NCI-H2029 (cell line): Measurements from ENCODE around the gene RAVER2.

Experiments used
- DNase-seq: peaks from one replicate; lab custom pipeline; 2025; lab: John Stamatoyannopoulos, UW

RAVER2 gene

GRCh38 chr1:64846573-64847430 is 101.9 kb downstream of the RAVER2 start:
- no peak for DNase-seq

DNA sequence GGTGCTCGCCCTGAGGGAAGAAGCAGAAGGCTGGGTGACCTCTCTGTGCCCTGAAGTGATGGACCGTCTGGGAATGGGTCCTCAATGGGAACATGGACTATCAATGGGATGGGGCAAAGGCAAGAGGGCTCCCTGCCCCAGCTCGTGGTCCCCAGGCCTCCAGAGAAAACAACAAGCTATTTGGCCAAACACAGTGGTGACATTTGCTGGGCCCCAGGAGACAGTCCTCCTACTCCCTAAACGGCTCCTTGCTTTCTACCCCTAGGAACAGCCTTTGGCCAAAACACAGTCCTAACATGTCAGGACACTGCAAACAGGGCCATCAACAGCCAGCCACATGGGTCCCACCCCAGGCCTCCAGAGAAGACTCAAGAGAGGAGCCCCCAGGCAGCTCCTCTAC is 102.8 kb downstream of the RAVER2 start:
- no peak for DNase-seq

GRCh38 chr1:64848136-64848535 is 103.3 kb downstream of the RAVER2 start:
- no peak for DNase-seq

GRCh38 chr1:64848803-64849202 is 103.9 kb downstream of the RAVER2 start:
- DNase-seq, result no peak

GRCh38 chr1:64849942-64850341 is 105.1 kb downstream of the RAVER2 start:
- no peak for DNase-seq

- no peak for DNase-seq
Measured at GRCh38 chr1:64850846-64851245, 106.0 kb downstream of the RAVER2 start.

- no peak for DNase-seq
Measured at GRCh38 chr1:64851664-64852063, 106.8 kb downstream of the RAVER2 start.

DNA sequence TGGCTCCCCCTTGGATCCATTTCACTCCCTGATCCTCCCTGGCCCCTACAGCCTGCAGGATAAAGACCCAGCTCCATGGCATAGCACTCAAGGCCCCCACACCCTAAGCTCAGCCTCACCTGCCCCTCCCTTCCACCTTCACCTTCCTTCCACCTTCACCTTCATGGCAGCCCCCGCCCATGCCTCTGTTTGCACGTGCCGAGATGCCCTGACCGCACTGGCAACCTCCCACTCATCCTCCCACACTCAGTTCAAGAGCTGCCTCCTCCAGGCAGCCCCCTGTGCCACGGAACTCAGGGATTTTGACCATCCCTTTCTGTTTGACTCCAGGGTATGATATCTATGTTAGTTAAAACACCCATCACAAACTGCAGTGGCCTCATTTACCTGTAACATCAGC is 109.8 kb downstream of the RAVER2 start:
- no peak for DNase-seq

DNA sequence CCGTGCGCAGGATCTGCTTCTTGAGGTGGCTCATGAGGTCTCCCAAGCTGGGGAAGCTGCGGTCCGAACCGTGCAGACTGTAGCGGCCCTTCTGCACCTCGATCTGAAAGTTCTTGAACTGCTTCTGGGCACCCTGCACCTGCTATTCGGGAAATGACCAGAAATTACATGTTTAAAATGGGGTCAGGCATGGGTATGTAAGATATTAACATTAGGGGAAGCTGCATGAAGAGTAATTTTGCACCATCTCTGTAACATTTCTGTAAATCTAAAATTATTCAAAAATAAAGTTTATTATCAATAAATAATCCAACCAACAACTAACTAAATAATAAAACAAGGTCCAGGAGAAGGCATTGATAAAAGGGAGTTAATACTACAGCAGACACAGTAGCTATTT is 110.7 kb downstream of the RAVER2 start:
- no peak for DNase-seq

GRCh38 chr1:64856553-64856952 is 111.7 kb downstream of the RAVER2 start:
- peak; percentile 72 for DNase-seq

- DNase-seq, result no peak
Measured at GRCh38 chr1:64857347-64857746, 112.5 kb downstream of the RAVER2 start.

- no peak for DNase-seq
Measured at GRCh38 chr1:64861611-64862010, 116.7 kb downstream of the RAVER2 start.

DNA sequence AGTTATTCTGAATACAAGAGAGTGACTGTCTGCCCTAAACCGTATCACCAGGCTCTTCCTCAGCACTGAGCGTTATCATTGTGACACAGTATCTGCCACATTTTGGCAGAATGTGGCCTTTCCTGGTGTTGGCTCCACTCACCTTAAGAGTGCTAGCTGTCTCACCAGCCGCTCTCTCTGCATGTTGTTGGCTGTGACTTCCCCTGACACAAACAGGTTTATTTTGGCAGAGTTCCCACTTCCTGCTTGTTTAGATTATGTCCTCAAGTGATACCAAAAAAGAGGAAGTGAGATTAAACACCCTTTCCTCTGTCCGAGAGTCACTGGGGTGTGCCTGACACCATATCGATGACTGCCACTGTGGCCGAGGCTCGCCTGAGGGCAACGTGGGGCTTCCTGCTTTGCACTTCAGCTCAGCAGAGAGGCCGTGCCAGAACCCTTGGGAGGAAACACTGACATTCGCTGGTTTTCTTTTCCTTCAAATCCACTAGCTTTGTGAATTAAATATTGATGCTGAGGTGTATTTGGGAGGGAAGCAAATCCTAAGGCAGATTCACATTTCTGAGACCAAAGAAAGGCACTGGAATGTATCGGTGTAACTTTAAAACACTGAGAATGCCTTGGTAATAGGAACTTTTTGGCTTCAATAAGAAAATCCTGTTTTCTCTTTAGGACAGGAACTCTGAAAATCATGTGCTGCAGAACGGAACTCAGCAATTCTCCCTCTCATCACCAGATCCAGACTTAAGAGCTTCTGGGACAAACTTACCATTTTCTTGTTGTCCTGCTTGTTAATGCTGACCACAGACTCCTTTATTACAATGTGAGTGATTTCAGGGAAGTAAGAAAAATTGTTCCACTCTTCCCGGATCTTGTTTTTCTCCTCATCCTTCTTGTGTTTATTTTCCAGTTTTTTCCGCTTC is 119.4 kb downstream of the RAVER2 start:
- peak; percentile 93 for DNase-seq

GRCh38 chr1:64865105-64865757 is 120.4 kb downstream of the RAVER2 start:
- DNase-seq, result no peak

DNA sequence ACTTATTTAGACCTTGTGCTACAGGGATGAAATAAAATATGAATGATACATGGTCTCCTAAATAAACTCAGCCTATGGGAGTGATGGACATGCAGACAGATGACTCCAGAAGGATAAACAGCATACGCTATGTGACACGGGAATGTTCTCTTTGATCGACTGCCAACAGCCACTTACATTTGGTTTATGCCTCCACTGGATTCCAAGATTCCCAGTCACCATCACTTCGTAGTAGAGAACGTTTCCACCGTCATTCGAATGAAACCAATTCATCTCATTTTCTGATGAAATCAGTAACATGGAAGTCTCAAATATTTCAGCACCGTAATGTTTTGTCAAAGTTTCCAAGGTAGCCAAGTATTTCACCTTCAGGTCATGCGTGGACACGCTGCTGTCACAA is 121.8 kb downstream of the RAVER2 start:
- DNase-seq, result no peak

DNA sequence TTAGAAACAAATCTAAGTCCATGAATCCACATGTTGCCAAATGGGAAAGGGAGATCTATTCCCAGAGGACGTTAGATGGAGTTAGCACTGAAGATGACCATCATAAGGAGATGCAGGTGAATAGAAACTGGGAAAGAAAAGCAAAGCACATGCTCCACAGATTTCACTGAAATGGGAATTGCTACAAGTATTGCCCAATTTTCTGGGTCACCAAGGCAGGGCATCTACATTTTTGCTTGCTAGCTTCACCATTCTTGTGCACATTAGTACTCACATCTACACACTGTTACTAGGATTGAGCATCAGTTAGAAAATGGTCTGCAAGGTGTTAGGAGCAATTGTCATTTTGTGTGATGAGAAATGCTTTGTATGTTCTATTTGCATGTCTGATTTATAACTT is 122.4 kb downstream of the RAVER2 start:
- DNase-seq, result no peak

DNA sequence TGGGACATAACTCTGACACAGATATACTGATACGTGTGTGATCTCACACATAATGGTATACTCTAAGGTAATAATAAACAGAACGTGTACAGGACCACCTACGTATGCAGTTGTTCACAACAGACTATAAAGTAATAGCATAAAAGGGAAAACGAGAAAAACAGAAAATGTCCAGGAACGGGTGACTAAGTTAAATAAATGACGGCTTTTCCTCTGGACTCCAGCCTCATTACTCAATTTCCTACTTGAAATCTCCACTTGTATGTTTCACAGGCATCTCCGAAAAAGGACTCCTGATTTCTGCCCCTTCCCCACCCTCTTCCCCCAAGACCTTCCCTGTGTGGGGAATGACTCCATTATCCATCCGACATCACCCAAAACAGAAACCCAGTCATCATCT is 126.4 kb downstream of the RAVER2 start:
- no peak for DNase-seq

DNA sequence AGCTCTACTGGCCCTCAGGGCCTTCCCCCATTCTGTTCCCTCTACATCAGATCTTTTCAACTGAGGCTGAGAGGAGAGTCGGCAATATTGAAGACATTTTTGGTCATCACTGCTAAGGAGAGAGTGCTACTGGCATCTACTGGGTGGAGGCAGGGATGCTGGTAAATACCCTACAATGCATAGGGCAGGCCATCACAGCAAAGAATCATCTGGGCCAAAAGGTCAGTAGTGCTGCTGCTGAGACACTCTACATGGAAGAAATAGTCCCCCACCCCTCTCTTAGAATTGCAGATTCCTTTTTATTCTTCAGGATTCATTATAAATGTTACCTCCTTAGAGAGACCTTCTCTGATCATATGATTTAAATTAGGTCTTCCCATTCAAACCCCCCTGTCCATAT is 127.2 kb downstream of the RAVER2 start:
- no peak for DNase-seq

- DNase-seq, result no peak
Measured at GRCh38 chr1:64873576-64873975, 128.7 kb downstream of the RAVER2 start.

- DNase-seq, result no peak
Measured at GRCh38 chr1:64874666-64875065, 129.8 kb downstream of the RAVER2 start.

DNA sequence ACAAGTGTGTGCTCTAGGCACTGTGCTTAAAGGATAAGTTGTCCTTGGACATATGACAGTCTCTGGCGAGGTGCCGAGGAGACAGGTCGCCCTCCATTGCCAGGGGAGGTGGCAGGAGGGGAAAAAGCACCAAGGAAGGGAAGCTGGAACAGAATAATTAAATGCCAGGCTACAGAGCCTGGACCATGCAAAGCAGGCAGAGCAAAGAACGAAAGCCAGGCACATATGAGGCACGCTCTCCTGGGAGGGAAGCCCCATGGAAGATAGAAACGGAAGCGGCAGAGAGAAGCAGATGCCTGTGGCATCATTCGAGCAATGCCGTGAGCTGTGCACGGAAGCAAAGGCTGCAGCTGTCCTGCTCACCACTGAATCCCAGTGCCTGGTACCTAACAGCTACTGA is 130.2 kb downstream of the RAVER2 start:
- no peak for DNase-seq

- DNase-seq, result no peak
Measured at GRCh38 chr1:64875606-64876005, 130.7 kb downstream of the RAVER2 start.

DNA sequence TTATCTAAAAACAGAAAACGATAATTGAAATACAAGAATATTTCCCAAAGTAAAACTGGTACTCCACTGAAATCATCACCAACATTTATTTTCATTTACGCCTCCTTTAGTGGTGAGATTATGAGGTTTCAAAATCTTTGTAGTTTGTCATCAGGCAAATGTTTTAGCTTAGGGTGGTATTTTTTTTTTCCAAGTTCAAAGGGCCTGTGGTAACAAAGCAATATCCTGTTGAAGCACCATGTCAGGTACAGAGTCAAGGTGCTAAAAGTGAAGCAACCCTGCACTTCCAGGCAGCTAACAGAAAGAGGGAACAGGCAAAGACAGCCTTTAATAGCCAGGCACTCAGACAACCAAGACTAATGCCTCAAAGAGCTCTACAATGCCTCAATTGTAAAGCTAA is 132.3 kb downstream of the RAVER2 start:
- no peak for DNase-seq
